K562 (cell line): ENCODE measurements around the gene HEATR1.

Experiments used
- BCL6 ChIP-seq: fragments of 250-450 bp; sonication (Bioruptor Pico); IDR thresholded peaks from 2 replicates; pipeline ENCODE4 v1.4.0; 2020
- BRD4 ChIP-seq: fragments of 200-600 bp; sonication (generic); IDR thresholded peaks from 2 replicates; pipeline ENCODE4 v1.6.1; 2017; ENCODE audit warnings: inconsistent platforms
- HNRNPK ChIP-seq: fragments of 200-400 bp; formaldehyde crosslinking; IDR thresholded peaks from one replicate; pipeline ENCODE4 v1.6.1; 2018; ENCODE audit warnings: mild to moderate bottlenecking, low read depth, low read length; ENCODE audit not compliant: poor library complexity, severe bottlenecking
- MCM7 ChIP-seq, 2 experiments: fragments of 450-650 bp; IDR thresholded peaks; 2 replicates each; pipeline ENCODE4 v1.6.1; 2016 to 2018
- PML ChIP-seq: IDR thresholded peaks from 2 replicates; pipeline ENCODE4 v1.6.1; 2012; ENCODE audit warnings: low read length, inconsistent platforms
- TAF1 ChIP-seq: IDR thresholded peaks from 2 replicates; pipeline ENCODE4 v1.6.1; 2011; ENCODE audit warnings: mild to moderate bottlenecking, low read length, moderate library complexity; ENCODE audit not compliant: insufficient read depth, control insufficient read depth, severe bottlenecking; ENCODE audit errors: extremely low read depth
- TF ChIP-seq, protein P1 (sequence below): fragments of 450-650 bp; IDR thresholded peaks from 2 replicates; pipeline ENCODE4 v1.6.1; 2018; ENCODE audit not compliant: partially characterized antibody

DNA sequence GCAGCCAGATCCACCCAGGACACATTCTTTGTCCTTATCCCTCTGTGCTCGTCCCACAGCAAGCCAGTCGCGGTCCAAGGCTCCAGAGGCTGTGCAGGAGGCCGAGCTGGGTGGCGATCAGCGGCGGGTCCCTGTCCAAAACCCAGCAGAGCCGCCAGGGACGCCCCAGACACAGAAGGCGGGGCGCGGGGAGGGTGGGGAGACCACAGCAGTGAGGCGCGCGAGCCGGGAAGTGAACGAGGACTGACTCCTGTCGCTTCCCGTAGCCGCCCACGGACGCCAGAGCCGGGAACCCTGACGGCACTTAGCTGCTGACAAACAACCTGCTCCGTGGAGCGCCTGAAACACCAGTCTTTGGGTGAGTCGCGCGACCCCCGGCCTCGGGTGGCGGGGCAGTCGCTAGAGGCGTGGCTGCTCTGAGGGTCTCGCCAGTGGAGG is 80.6 kb downstream of the HEATR1 start, which contains the start of gene LGALS8:
- TF ChIP-seq BRD4 = no peak
- TF ChIP-seq MCM7 (IDR thresholded peaks at IDR 0.05) = no peak
- TF ChIP-seq BCL6 (CRISPR knock-in tag) = no peak
- peak; percentile 66 for TF ChIP-seq TAF1
- no peak; the same call in 1 of the 2 replicates for TF ChIP-seq PML
- TF ChIP-seq, protein P1, sequence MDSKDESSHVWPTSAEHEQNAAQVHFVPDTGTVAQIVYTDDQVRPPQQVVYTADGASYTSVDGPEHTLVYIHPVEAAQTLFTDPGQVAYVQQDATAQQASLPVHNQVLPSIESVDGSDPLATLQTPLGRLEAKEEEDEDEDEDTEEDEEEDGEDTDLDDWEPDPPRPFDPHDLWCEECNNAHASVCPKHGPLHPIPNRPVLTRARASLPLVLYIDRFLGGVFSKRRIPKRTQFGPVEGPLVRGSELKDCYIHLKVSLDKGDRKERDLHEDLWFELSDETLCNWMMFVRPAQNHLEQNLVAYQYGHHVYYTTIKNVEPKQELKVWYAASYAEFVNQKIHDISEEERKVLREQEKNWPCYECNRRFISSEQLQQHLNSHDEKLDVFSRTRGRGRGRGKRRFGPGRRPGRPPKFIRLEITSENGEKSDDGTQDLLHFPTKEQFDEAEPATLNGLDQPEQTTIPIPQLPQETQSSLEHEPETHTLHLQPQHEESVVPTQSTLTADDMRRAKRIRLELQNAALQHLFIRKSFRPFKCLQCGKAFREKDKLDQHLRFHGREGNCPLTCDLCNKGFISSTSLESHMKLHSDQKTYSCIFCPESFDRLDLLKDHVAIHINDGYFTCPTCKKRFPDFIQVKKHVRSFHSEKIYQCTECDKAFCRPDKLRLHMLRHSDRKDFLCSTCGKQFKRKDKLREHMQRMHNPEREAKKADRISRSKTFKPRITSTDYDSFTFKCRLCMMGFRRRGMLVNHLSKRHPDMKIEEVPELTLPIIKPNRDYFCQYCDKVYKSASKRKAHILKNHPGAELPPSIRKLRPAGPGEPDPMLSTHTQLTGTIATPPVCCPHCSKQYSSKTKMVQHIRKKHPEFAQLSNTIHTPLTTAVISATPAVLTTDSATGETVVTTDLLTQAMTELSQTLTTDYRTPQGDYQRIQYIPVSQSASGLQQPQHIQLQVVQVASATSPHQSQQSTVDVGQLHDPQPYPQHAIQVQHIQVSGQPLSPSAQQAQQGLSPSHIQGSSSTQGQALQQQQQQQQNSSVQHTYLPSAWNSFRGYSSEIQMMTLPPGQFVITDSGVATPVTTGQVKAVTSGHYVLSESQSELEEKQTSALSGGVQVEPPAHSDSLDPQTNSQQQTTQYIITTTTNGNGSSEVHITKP = no peak
- TF ChIP-seq HNRNPK = no peak
